HepG2 (cell line): ENCODE data around the gene DDAH1. TPM values are rescaled to one million over a fixed set of nuclear protein-coding genes. Genes with fewer than 3 reads are reported as not detected.
A peak's percentile ranks its signal among the peaks of the same experiment; 100 is the strongest.

Source experiments
- ATAC-seq: fragments of 200-7000 bp; cut with Tn5 transposase; 3 replicates; pipeline ENCODE4 v1.9.1; 2020; ENCODE audit warnings: mild to moderate bottlenecking, moderate library complexity
- BruUV-seq: library from RNA; stranded (reverse); fragments of 400-500 nt; replicated peaks from 2 replicates; lab custom pipeline; 2021; lab: Mats Ljungman, UMichigan
- CTCF ChIA-PET: fragments of 300-600 bp; formaldehyde crosslinking; extraction: SDS; loops from one replicate; lab custom pipeline; 2021; ENCODE audit warnings: low total read pairs, inconsistent platforms, low intra/inter-chr PET ratio; lab: Yijun Ruan, JAX
- POLR2A ChIA-PET: fragments of 350-600 bp; sonication (Branson Sonifier 250); formaldehyde crosslinking; loops from one replicate; lab custom pipeline; 2020; ENCODE audit warnings: antibody characterized with exemption, inconsistent platforms; lab: Yijun Ruan, JAX
- DNase-seq: peaks from one replicate; pipeline ENCODE4 v3.0.0-alpha.2; 2015; ENCODE audit warnings: low spot score
- FAIRE-seq: peaks from 3 replicates; lab custom pipeline; 2011; peaks lifted over from hg19 to GRCh38; lab: Jason Lieb, UNC
- H2AFZ ChIP-seq: one replicate; pipeline ENCODE4 v1.6.1; 2011; ENCODE audit warnings: low read length, inconsistent platforms
- H3K27ac ChIP-seq: fragments of 300-600 bp; 3 replicates; pipeline ENCODE4 v1.8.0; 2011; ENCODE audit warnings: mixed run types, mild to moderate bottlenecking, mixed read lengths, low read length, inconsistent platforms; ENCODE audit not compliant: insufficient read depth; ENCODE audit errors: extremely low read length
- H3K27me3 ChIP-seq, 2 experiments: fragments of 200-600 bp in 1 of 2; 2 replicates in 1 of 2; 3 replicates in 1 of 2; pipeline versions ENCODE4 v1.6.0 to v1.8.0; 2011; ENCODE audit warnings: low read length in 2 of 2, mild to moderate bottlenecking in 2 of 2, moderate library complexity in 2 of 2, inconsistent platforms in 1 of 2; ENCODE audit not compliant: insufficient read depth in 2 of 2, control insufficient read depth in 1 of 2
- H3K36me3 ChIP-seq, 2 experiments: fragments of 200-600 bp in 1 of 2; replicated peaks in 1 of 2; 2 replicates in 1 of 2; 3 replicates in 1 of 2; pipeline versions ENCODE4 v1.5.1 to v1.8.0; 2011; ENCODE audit warnings: low read length in 2 of 2, inconsistent platforms in 1 of 2; ENCODE audit not compliant: insufficient read depth in 2 of 2, control insufficient read depth in 1 of 2
- H3K4me1 ChIP-seq: 2 replicates; pipeline ENCODE4 v1.5.1; 2012; ENCODE audit warnings: low read length, inconsistent platforms; ENCODE audit not compliant: insufficient read depth
- H3K4me2 ChIP-seq: 2 replicates; pipeline ENCODE4 v1.6.0; 2011; ENCODE audit warnings: low read depth, low read length, inconsistent platforms
- H3K4me3 ChIP-seq, 3 experiments: fragments of 200-600 bp in 1 of 3; sonication (generic), shearing (Covaris generic) in 1 of 3; replicated peaks in 1 of 3; 2 replicates each; pipeline ENCODE4 v1.5.1; 2011 to 2016; ENCODE audit warnings: low read length in 3 of 3, inconsistent platforms in 2 of 3, low read depth in 2 of 3, mild to moderate bottlenecking in 2 of 3, control low read depth in 1 of 3, mixed read lengths in 1 of 3; ENCODE audit not compliant: insufficient read depth in 1 of 3
- H3K79me2 ChIP-seq: one replicate; pipeline ENCODE4 v1.6.1; 2011; ENCODE audit warnings: low read length, inconsistent platforms; ENCODE audit not compliant: insufficient read depth
- H3K9ac ChIP-seq: 2 replicates; pipeline ENCODE4 v1.6.0; 2011; ENCODE audit warnings: mild to moderate bottlenecking, low read depth, low read length, inconsistent platforms; ENCODE audit not compliant: insufficient read depth
- H3K9me3 ChIP-seq: 2 replicates; pipeline ENCODE4 v1.5.1; 2012; ENCODE audit warnings: mild to moderate bottlenecking, low read length
- H4K20me1 ChIP-seq: 2 replicates; pipeline ENCODE4 v1.6.0; 2011; ENCODE audit warnings: inconsistent platforms, mild to moderate bottlenecking, low read length, moderate library complexity; ENCODE audit not compliant: insufficient read depth
- ARID2 ChIP-seq: sonication (generic); formaldehyde crosslinking; IDR thresholded peaks from 2 replicates; pipeline ENCODE4 v1.8.1; 2022; ENCODE audit warnings: mild to moderate bottlenecking, missing genetic modification reagents, borderline replicate concordance
- CAMTA2 ChIP-seq: sonication (generic); formaldehyde crosslinking; IDR thresholded peaks from 2 replicates; pipeline ENCODE4 v1.4.0; 2020; ENCODE audit warnings: mild to moderate bottlenecking, missing genetic modification reagents, borderline replicate concordance
- FOXP1 ChIP-seq, 2 experiments: fragments of 450-650 bp in 1 of 2; IDR thresholded peaks; 2 replicates each; pipeline ENCODE4 v1.6.1; 2017 to 2018; ENCODE audit warnings: antibody characterized with exemption in 1 of 2
- GLI4 ChIP-seq: sonication (generic); formaldehyde crosslinking; IDR thresholded peaks from 2 replicates; pipeline ENCODE4 v1.5.1; 2020; ENCODE audit warnings: missing genetic modification reagents, mild to moderate bottlenecking, moderate library complexity, borderline replicate concordance
- NFIB ChIP-seq: sonication (generic); formaldehyde crosslinking; IDR thresholded peaks from 2 replicates; pipeline ENCODE4 v1.9.0; 2021; ENCODE audit warnings: missing genetic modification reagents, mild to moderate bottlenecking, borderline replicate concordance
- RELA ChIP-seq: sonication (generic); formaldehyde crosslinking; IDR thresholded peaks from 2 replicates; pipeline ENCODE4 v1.4.0; 2020; ENCODE audit warnings: missing genetic modification reagents
- TRIM24 ChIP-seq: sonication (generic); formaldehyde crosslinking; IDR thresholded peaks from 2 replicates; pipeline ENCODE4 v1.8.0; 2022; ENCODE audit warnings: mild to moderate bottlenecking, missing genetic modification reagents
- ZNF292 ChIP-seq: sonication (generic); formaldehyde crosslinking; IDR thresholded peaks from 2 replicates; pipeline ENCODE4 v1.8.1; 2022; ENCODE audit warnings: mild to moderate bottlenecking, low read depth, missing genetic modification reagents, borderline replicate concordance
- ZNF720 ChIP-seq: sonication (generic); formaldehyde crosslinking; IDR thresholded peaks from 2 replicates; pipeline ENCODE4 v1.4.0; 2020; ENCODE audit warnings: missing genetic modification reagents
- WGBS: methylation state at CpG from one replicate; pipeline ENCODE4 v1.1.6; 2017; ENCODE audit warnings: low lambda C conversion rate; 5-methylcytosine and 5-hydroxymethylcytosine counted together
- in situ Hi-C: cut with HindIII; loops from 2 replicates; pipeline ENCODE4 v1.10.0; 2017; ENCODE audit warnings: low pct_unique_long_range_greater_than_20kb; ENCODE audit not compliant: extremely low pct_ligation_motif_present
- intact Hi-C: fragments of 100-400 bp; cut with micrococcal nuclease; formaldehyde crosslinking; loops from one replicate; pipeline ENCODE4 v1.10.0; 2022; ENCODE audit not compliant: unreplicated experiment
- polyA plus RNA-seq, 8 experiments: library from polyadenylated mRNA; depleted of rRNA in 3 of 8; stranded (reverse) in 7 of 8; unstranded in 1 of 8; fragments of >200 nt; fragmentation: Illumina TruSeq in 4 of 8; extraction: Trizol in 4 of 8; gene quantifications; 2 replicates each; pipeline versions ENCODE4 v1.2.1 to v1.2.3, GENCODE V29; 2011 to 2016; ENCODE audit warnings: low read depth in 4 of 8, missing spikeins in 1 of 8, mixed read lengths in 1 of 8; ENCODE audit not compliant: insufficient read depth in 1 of 8
- total RNA-seq, 5 experiments: library from RNA; depleted of rRNA; stranded (reverse); fragments of >200 nt; fragmentation: Illumina TruSeq; extraction: Trizol; gene quantifications; 2 replicates each; pipeline ENCODE4 v1.2.3, GENCODE V29; 2016; ENCODE audit warnings: low read depth in 1 of 5
- TF ChIP-seq, protein P1 (sequence below): sonication (generic); formaldehyde crosslinking; IDR thresholded peaks from 2 replicates; pipeline ENCODE4 v1.8.1; 2023; ENCODE audit warnings: mild to moderate bottlenecking, missing genetic modification reagents
- TF ChIP-seq, protein P2 (sequence below): sonication (generic); formaldehyde crosslinking; IDR thresholded peaks from 2 replicates; pipeline ENCODE4 v1.8.0; 2022; ENCODE audit warnings: mild to moderate bottlenecking, missing genetic modification reagents
- TF ChIP-seq, protein P3 (sequence below): sonication (generic); formaldehyde crosslinking; conservative IDR thresholded peaks from 2 replicates; pipeline ENCODE4 v1.8.1; 2023; ENCODE audit warnings: missing genetic modification reagents

Gene DDAH1
- total and polyA plus RNA-seq, 2 of the 13 experiments (the other 11 are each of a cell fraction or from before 2014, with no cell fraction given), result 39.7 to 64.4 TPM

DNA sequence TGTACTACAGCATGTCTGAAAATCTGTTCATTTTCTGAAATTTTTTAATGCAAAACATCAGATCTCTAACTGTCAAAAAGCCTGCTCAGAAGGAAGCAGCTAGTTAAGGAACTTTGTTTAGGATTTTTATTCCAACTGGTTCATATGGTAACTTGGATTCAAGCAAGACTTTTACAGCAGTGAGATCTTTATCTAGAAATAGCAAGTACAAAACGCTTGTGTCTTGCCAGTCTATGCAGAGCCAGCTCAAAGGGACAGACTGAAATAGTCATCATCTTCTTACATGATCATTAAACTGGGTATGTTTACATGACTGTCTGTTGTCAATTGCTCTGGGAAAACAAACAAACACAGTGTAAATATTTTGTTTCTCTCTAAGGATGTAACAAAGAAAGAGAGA, 37.6 kb downstream of the DDAH1 start:
- POLR2A ChIA-PET, result no interaction called here
- H4K20me1 ChIP-seq, result no peaks in the 10 kb centered on the region; the same call in 1 of the 2 replicates

DNA sequence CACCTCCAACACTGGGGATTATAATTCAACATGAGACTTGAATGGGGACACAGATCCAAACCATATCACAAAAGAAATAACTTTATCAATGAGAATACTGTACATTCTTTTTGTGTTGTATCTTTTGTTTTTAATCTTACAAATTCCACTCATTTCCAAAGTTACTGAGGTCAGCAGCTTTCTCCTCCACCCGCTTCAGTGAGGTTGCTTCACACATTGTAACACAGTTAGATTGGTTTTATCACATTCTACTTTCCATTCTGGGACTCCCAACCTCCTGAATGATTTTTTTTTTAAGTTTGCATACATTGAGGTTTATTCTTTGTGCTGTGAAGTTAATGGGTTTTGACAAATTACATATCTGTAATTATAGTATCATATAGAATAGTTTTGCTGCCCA, 43.8 kb downstream of the DDAH1 start:
- FAIRE-seq, result no peak
- ATAC-seq, result no peak

More for the DNA sequence above, 37.6 kb downstream of the DDAH1 start:
- no peak for TF ChIP-seq FOXP1 (IDR thresholded peaks at IDR 0.05)
- 0 out of 2 replicates have a peak, but pooled peaks have one; percentile 15 for TF ChIP-seq FOXP1 (CRISPR knock-in tag; IDR thresholded peaks at IDR 0.05)
- TF ChIP-seq, protein P1, sequence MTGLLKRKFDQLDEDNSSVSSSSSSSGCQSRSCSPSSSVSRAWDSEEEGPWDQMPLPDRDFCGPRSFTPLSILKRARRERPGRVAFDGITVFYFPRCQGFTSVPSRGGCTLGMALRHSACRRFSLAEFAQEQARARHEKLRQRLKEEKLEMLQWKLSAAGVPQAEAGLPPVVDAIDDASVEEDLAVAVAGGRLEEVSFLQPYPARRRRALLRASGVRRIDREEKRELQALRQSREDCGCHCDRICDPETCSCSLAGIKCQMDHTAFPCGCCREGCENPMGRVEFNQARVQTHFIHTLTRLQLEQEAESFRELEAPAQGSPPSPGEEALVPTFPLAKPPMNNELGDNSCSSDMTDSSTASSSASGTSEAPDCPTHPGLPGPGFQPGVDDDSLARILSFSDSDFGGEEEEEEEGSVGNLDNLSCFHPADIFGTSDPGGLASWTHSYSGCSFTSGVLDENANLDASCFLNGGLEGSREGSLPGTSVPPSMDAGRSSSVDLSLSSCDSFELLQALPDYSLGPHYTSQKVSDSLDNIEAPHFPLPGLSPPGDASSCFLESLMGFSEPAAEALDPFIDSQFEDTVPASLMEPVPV (CRISPR knock-in tag), result no peak
- FAIRE-seq (no peak), DNase-seq (no peak), ATAC-seq (no peak)
- intact Hi-C loops (no loop called here), in situ Hi-C loops (no loop called here)
- Histone ChIP-seq H3K79me2 (peaks cover 26% of the 10 kb centered on the region), H3K9me3 (no peaks in the 10 kb centered on the region), H3K4me1 (no peaks in the 10 kb centered on the region; the same call in 1 of the 2 replicates), H3K4me3 (no peak overlapping the region), H3K27ac (no peak overlapping the region), H3K9ac (no peak overlapping the region), H3K4me2 (no peak overlapping the region), H2AFZ (no peak overlapping the region), H3K36me3 (no peaks in the 10 kb centered on the region), H3K27me3 (no peaks in the 10 kb centered on the region)
- CTCF ChIA-PET, result no interaction called here
- no TSS peak for BruUV-seq
- WGBS, result 67% methylated on average over 1 of the region's 1 CpG

More for the DNA sequence above, 43.8 kb downstream of the DDAH1 start:
- ChIA-PET CTCF (no interaction called here), POLR2A (no interaction called here)
- Histone ChIP-seq H3K4me1 (no peaks in the 10 kb centered on the region; the same call in 1 of the 2 replicates), H3K9me3 (peaks cover 12% of the 10 kb centered on the region), H2AFZ (no peak overlapping the region), H3K4me3 (no peak overlapping the region), H3K79me2 (peaks cover 32% of the 10 kb centered on the region), H3K9ac (no peak overlapping the region), H4K20me1 (no peaks in the 10 kb centered on the region), H3K27ac (no peak overlapping the region), H3K27me3 (no peaks in the 10 kb centered on the region), H3K36me3 (no peaks in the 10 kb centered on the region; a peak in 2 of 5 replicates), H3K4me2 (no peak overlapping the region)
- BruUV-seq, result no TSS peak
- intact Hi-C loops (no loop called here), in situ Hi-C loops (no loop called here)
- TF ChIP-seq, protein P2, sequence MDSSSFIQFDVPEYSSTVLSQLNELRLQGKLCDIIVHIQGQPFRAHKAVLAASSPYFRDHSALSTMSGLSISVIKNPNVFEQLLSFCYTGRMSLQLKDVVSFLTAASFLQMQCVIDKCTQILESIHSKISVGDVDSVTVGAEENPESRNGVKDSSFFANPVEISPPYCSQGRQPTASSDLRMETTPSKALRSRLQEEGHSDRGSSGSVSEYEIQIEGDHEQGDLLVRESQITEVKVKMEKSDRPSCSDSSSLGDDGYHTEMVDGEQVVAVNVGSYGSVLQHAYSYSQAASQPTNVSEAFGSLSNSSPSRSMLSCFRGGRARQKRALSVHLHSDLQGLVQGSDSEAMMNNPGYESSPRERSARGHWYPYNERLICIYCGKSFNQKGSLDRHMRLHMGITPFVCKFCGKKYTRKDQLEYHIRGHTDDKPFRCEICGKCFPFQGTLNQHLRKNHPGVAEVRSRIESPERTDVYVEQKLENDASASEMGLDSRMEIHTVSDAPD (CRISPR knock-in tag), result no peak
- no peak for TF ChIP-seq RELA (CRISPR knock-in tag)
- TF ChIP-seq NFIB (CRISPR knock-in tag), result no peak
- TF ChIP-seq CAMTA2, result no peak
- no peak for TF ChIP-seq TRIM24 (CRISPR knock-in tag)
- no peak for TF ChIP-seq ARID2
- no peak for TF ChIP-seq GLI4 (CRISPR knock-in tag)
- TF ChIP-seq ZNF292, result no peak
- TF ChIP-seq, protein P3, sequence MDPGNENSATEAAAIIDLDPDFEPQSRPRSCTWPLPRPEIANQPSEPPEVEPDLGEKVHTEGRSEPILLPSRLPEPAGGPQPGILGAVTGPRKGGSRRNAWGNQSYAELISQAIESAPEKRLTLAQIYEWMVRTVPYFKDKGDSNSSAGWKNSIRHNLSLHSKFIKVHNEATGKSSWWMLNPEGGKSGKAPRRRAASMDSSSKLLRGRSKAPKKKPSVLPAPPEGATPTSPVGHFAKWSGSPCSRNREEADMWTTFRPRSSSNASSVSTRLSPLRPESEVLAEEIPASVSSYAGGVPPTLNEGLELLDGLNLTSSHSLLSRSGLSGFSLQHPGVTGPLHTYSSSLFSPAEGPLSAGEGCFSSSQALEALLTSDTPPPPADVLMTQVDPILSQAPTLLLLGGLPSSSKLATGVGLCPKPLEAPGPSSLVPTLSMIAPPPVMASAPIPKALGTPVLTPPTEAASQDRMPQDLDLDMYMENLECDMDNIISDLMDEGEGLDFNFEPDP, result no peak
- TF ChIP-seq ZNF720 (CRISPR knock-in tag), result no peak
- no peak for DNase-seq
- 100% methylated on average over 1 of the region's 1 CpG for WGBS
